ENCODE results near the gene TFF1. TPM values are rescaled to one million over a fixed set of nuclear protein-coding genes. Genes with fewer than 3 reads are reported as not detected.

TFF1 gene
- not detected in 2 replicates for total RNA-seq

DNA sequence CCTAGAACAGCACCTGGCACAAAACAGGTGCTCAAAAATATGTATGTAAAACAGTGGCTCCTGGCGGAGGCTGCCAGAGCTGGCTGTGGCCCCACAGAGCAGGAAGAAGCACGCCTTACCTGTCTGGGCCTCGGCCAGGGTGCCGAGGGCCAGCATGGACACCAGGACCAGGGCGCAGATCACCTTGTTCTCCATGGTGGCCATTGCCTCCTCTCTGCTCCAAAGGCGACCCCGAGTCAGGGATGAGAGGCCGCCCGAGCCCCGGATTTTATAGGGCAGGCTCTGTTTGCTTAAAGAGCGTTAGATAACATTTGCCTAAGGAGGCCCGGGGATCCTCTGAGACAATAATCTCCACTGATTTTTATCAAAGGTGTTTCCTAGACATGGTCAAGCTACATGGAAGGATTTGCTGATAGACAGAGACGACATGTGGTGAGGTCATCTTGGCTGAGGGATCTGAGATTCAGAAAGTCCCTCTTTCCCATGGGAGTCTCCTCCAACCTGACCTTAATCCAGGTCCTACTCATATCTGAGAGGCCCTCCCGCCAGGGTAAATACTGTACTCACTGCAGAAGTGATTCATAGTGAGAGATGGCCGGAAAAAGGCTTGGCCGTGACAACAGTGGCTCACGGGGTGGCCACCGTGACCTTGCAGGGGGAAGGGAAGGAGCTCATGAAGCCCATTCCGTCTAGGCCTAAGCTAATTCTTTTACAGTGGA lies at the start of gene TFF1:
TFF1 (minus strand) TSS at position 244 of the 719 bp plus-strand sequence; CDS start at position 204, 40 bp downstream.

DNA sequence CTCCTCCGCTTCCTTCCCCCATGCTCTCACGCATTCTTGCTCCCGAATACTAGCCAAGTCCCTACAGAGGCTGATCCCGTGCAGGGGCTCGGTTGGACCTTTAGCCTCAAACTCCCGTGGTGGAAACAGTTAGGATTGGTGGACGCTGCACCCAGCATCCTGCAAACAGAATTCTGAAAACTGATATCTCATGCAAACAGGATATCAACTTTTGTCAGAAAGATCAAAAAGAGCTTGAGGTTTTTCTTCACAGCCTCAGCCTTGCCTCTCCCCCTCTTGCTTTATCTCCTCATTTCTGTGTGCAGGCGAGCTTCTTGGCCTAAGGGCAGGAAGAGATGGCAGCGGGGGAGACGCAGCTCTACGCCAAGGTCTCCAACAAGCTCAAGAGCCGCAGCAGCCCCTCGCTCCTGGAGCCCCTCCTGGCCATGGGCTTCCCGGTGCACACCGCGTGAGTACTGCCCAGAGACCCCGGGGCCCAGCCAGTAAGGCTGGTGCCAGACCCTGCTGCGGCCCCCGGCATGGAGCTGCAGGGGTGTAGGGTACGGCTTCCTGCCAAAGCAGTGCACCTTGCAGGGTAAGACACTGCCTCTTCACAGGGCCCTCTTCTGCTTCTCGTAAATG lies 37.4 kb upstream of the TFF1 start, which contains the start of gene UBASH3A:
UBASH3A (plus strand) TSS at position 292 of the 621 bp plus-strand sequence; CDS start at position 336, 44 bp downstream.

DNA sequence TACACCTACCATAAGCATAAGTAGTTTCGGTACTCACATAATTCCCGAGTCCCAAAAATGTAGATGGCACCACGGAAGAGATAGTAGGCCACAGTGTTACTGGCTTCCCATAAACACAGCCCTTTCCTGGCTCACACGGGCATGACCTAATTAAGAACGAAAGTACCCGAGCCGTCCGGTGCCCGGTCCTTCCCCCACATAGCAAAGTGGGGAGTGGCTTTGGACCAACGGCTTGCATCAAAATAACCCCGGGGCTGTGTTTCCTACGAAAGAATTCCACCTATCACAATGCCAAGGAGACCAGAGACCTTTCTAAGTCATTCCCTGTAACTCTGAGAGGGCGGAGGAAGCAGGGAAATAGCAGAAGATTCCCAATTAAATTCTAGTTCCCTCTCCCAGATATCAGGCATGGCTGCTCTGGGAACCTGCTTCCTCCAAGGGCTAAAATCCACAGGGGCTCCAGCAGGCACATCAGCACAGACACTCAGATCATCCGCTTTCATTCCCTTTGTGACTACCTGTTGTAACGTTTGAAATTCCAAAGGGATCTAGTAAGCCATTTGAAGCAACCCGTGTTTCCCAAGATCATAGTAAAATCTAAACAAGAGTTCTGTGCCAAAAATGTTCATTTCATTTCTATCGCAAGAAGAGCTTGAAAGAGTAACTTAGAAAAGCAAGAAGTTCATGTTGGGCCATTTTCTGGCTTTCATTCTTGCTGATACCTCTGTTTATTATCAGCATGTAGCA lies 29.7 kb upstream of the TFF1 start, which contains the start of gene TMPRSS3:
TMPRSS3 (minus strand) TSS at position 148 of the 747 bp plus-strand sequence. CDS start 635 bp downstream, outside the sequence.

DNA sequence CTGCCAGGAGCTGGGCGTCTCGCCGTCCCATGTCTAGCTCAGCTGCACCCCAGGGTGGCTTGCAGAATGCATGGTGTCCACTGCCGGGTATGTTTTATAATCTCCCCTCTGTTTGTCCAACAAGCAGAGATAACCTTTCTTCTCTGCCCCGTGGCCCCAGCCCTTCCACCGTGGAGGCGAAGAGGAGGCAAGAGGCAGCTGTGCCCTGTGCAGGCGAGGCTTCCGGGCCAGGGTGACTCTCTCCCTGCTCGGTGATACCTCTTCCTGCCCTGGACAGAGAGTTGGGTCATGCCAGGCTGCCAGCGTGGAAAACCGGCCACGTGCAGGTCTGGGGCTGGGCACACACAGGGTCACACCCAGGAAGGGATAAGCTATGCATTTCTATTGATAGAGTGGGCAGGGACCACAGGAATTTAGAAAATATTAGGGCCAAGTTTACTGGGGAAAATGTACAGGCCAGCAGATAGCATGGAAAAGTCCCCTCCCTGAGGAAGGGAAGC lies 15.4 kb downstream of the TFF1 start, which contains the start of gene TFF2:
TFF2 (minus strand) TSS at position 68 of the 500 bp plus-strand sequence; CDS start at position 31, 37 bp downstream.

DNA sequence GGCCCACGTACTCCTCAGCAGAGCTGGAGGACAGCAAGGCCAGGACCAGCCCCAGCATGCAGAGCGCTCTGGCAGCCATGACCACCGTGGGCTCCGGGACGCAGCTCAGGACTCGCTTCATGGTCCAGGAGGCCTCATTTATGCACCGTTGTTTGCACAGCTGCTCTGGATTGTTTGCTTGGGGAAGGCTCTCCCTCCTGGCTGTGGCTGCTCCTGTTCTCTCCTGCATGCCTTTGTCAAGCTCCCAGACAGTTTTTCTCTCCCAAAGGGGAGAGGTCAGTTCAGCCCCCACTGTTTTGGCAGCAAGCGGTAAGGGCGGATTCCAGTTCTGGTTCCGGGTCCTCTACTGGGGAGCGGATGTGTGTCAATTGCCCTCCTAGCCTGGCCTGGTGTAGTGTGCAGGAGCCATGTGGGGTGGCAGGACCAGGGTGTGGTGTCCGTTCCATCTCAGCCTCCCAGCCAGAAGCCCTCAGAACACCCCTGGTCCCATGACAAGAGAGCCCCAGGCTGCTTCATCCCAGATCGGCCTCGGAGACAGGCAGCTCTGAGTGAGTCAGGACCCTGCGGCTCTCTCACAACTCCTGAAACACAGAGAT lies 50.9 kb downstream of the TFF1 start, which contains the start of gene TFF3:
TFF3 (minus strand) TSS at position 114 of the 596 bp plus-strand sequence; CDS start at position 79, 35 bp downstream.

Other genes with a start within 250 kb of the TFF1 start
- gene ABCG1, start 147.4 kb downstream of the TFF1 start, total RNA-seq: 42.7 and 94.0 TPM in 2 replicates
- gene TFF3, start 51.1 kb downstream of the TFF1 start, total RNA-seq: 0.24 TPM in 1 of 2 replicates, not detected in the other
- not detected in 2 replicates for gene TFF2, start 15.5 kb downstream of the TFF1 start, total RNA-seq
- gene TMPRSS3, start 29.5 kb upstream of the TFF1 start, total RNA-seq: not detected in 2 replicates
- gene UBASH3A, start 37.4 kb upstream of the TFF1 start, total RNA-seq: not detected in 2 replicates
- gene RSPH1, start 129.7 kb upstream of the TFF1 start, total RNA-seq: under 0.01 and 0.43 TPM in 2 replicates
- 7.7 and 16.4 TPM in 2 replicates for gene SLC37A1, start 147.3 kb upstream of the TFF1 start, total RNA-seq